HG02840 (cell line): ENCODE measurements around the gene SPATA46.
"Not testable (repeated sequence)": the region's sequence is repeated elsewhere in the genome, so short reads cannot be mapped to it uniquely, and the experiment has no call there.

Experiments
- ATAC-seq: cut with Tn5 transposase; IDR thresholded peaks from one replicate; pipeline ENCODE4 v1.9.1; 2021; ENCODE audit warnings: mild to moderate bottlenecking, moderate library complexity, moderate number of reproducible peaks; ENCODE audit not compliant: unreplicated experiment, low FRiP score

Gene SPATA46

GRCh38 chr1:162376691-162377090, at the start of gene SPATA46:
Gene SPATA46 (minus strand): TSS chr1:162376854. CDS start chr1:162376790, 64 bp downstream.
- no peak for ATAC-seq

DNA sequence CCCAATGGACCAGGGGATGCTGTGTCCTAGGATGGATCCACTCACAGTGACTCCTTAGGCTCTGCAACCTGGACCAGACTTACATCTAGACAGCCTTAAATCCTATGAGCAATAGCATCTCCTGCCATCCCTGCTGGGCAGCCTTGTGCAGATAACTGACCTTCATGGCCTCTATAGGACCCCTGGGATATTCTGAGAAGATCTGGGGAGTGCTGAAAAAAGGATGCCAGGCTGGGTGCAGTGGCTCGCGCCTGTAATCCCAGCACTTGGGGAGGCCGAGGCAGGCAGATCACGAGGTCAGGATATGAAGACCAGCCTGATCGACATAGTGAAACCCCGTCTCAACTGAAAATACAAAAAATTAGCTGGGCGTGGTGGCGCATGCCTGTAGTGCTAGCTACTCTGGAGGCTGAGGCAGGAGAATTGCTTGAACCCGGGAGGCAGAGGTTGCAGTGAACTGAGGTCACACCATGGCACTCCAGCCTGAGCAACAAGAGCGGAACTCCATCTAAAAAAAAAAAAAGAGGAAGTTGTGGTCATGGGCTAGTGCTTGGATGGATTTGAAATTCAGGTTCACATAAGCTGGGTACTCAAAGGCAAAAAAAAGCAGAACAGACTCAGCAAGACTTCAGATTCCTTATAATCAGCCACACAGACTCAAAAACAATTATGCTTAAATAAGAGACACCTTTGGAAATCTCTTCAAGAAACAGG, 46.2 kb upstream of the SPATA46 start:
- no peak for ATAC-seq

- ATAC-seq: no peak
Observed at GRCh38 chr1:162421258-162422164, 44.9 kb upstream of the SPATA46 start.

DNA sequence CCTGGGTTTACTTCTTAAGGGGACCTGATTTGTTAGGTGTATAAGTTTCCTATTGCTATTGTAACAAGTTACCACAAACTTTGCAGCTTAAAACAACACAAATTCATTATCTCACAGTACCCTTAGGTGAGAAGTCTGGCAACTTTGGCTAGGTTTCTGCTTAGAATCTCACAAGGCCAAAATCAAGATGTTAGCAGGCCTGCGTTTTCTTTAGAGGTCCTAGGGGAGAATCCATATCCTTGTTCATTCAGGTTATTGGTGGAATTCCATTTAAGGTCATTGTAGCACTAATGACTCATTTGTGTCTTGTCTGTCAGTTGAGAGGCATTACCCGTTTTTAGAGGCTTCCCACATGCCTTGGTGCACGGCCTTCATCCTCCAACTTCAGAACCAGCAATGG, 43.5 kb upstream of the SPATA46 start:
- no peak for ATAC-seq

DNA sequence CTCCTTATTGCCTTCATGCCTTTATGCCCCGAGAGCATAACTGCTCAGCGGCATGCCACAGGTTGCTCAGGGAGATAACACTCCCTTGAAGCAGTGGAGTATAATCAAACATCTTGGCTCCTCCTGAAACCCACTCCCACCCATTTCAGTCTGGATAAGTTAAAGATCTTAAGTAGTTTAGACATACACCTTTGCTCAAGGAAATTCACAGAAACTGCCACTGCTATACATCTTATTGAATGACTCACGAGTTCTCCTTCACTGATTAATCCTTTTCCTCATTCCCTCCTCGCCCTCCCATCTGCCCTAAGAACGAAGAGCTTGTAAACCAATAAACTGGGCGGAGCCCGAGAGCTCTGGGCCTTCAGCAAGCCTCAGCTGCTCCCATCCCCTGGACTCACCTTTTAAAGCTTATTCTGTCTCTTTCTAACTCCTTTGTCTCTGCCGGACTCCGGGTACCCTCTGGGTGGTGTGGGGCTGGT, 42.8 kb upstream of the SPATA46 start:
- ATAC-seq: not testable (repeated sequence)

DNA sequence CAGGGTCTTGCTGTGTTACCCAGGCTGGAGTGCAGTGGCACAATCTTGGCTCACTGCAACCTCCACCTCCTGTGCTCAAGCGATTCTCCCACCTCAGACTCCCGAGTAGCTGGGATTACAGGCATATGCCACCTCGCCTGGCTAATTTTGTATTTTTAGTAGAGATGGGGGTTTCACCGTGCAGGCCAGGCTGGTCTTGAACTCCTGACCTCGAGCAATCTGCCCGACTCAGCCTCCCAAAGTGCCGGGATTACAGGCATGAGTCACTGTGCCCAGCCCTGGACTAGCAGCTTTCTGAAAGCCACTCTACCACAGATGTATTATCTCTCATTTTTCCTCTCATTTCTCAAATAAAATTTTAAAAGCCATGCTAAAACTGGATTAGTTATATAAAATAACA, 41.9 kb upstream of the SPATA46 start:
- ATAC-seq: not testable (repeated sequence)

DNA sequence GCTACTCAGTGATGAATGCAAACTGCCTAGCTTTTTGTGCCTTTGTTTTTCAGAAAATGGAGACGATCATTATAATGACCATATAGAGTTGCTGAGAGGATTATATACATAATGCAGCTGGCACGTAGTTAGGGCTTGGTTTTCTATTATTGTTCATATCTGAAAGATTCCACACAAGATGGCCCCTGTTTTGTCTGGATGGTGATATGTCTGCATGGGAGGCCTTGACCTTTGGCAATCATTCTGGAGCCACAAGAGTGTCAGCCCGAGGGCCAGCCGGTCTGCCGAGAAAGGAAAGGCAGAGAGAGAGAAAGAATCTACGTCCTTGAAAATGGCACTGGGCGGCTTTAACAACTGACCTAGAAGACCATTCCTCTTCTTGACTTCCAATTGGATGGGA, 41.0 kb upstream of the SPATA46 start:
- ATAC-seq: no peak

DNA sequence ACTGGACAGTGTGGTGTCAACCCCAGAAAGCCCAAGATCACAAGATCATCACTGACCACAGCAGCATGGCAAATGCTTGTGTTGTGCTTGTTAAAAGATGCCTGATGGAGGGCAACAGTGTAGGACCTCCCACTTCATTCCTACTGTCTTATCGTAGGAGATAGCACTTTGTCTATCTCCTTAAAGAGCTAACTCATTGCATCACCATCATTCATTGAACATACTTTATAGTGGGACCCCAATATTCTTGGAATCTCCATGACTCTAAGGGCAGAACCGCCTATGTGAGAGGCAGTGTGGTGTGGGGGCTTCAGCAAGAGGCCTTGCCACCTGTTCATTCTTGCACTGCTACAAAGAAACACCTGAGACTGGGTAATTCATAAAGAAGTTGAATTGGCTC, 40.3 kb upstream of the SPATA46 start:
- ATAC-seq: no peak

GRCh38 chr1:162416215-162416614, 39.6 kb upstream of the SPATA46 start:
- no peak for ATAC-seq

GRCh38 chr1:162412002-162412401, 35.3 kb upstream of the SPATA46 start, which contains the start of gene SH2D1B:
Gene SH2D1B (minus strand): TSS chr1:162412136. CDS start chr1:162412016, 120 bp downstream.
- no peak for ATAC-seq

DNA sequence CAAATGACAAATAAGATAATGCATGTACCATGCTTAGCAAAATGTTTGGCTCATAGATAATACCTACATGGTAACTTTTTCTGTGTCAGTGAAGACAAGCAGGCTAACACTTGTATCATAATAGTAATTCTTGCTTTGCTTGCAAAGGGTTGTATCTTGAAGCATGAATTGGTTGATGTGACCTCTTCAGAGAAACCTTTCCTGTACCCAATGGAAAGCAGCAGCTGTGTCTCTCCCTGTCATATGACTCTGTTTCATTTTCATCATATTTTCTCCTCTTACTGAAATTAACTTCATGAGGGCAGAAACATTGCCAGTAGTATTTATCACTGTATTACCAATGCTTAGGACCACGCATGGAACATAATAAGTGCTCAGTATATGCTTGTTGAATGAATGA, 30.9 kb upstream of the SPATA46 start:
- ATAC-seq: no peak

DNA sequence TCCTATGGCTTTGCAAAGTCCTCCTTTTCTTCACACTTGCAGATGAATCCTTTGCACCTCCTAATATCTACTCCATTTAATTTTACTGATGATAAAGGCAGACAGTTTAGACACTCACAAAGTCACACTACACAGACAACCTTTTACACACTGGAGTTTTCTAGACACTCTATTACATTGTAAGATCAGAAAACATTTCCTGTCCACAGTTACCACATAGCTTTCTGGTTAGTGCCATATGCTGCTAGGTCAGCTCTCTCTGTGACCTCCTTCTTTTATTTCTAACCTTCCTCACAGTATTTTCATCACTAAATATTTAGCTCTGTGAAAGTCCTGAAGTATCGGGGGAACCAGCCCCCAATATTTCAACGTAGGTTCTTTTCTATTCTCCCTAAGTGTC, 30.2 kb upstream of the SPATA46 start:
- no peak for ATAC-seq

DNA sequence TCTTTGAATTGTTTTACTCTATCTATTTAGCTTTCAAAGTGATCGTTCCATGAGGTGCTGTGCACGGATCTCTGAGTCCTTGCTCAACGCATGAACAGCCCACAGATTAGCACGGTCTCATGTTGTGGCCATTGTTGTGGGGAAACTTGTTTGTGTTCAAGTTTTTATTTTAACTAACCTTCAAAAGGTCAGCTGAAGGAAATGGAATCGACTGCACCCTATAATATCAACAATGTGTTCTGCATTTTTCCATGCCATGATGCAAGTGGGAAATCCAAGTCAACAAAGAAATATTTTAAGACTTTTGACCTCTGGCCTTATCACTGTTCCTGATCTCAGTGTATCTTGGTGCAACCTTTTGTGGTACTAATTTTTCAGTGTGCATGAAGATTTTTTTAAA, 29.1 kb upstream of the SPATA46 start:
- ATAC-seq: no peak

- ATAC-seq: no peak
Observed at GRCh38 chr1:162404550-162405160, 28.0 kb upstream of the SPATA46 start.

DNA sequence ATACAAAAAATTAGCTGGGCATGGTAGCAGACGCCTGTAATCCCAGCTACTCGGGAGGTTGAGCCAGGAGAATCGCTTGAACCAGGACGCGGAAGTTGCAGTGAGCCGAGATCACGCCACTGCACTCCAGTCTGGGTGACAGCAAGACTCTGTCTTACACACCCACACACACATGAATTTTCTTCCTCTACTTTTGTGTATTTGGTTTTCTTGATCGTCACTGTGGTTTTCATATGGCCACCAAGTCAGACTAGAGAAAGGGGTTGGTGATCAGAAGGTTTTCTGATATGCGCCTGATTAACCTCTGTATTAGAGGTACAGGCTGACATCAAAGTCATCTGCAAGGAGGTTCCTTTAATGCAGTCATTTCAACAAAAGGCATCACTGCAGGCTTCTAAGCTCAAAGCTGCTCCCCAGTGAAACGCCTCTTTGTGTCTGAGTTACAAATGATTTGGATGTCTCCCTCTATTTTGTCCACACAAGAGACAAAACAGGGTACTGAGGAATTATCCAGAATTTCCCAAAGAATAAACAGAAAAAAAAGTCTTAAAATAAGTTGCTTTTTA, 24.2 kb upstream of the SPATA46 start:
- ATAC-seq: no peak

GRCh38 chr1:162398999-162399580, 22.4 kb upstream of the SPATA46 start:
- no peak for ATAC-seq

GRCh38 chr1:162397943-162398560, 21.4 kb upstream of the SPATA46 start:
- ATAC-seq: no peak

- ATAC-seq: no peak
Observed at GRCh38 chr1:162397039-162397448, 20.4 kb upstream of the SPATA46 start.

GRCh38 chr1:162396201-162396906, 19.7 kb upstream of the SPATA46 start:
- no peak for ATAC-seq
